Prostate gland (tissue), 2 donors: ENCODE data around the gene SCN5A. TPM values are rescaled to one million over a fixed set of nuclear protein-coding genes. Genes with fewer than 3 reads are reported as not detected.

Experiments
- DNase-seq: peaks from one replicate; pipeline ENCODE4 v3.0.0-alpha.2; 2019; ENCODE audit warnings: low spot score
- H3K27ac ChIP-seq, 2 donors: fragments of 200-600 bp; sonication (generic); 2 replicates each; pipeline ENCODE4 v1.5.1; 2017 to 2019
- H3K27me3 ChIP-seq: fragments of 200-600 bp; sonication (generic); replicated peaks from 2 replicates; pipeline ENCODE4 v1.5.1; 2019; ENCODE audit not compliant: insufficient read depth
- H3K36me3 ChIP-seq, 2 donors: fragments of 200-600 bp; sonication (generic); 1 replicate in 1 of 2; 2 replicates in 1 of 2; pipeline versions ENCODE4 v1.5.1 to v1.8.1; 2017 to 2019
- H3K4me1 ChIP-seq: fragments of 200-600 bp; sonication (generic); replicated peaks from 2 replicates; pipeline ENCODE4 v1.5.1; 2019
- H3K4me3 ChIP-seq, 2 donors: fragments of 200-600 bp; sonication (generic); 2 replicates each; pipeline ENCODE4 v1.5.1; 2017 to 2019
- H3K9me3 ChIP-seq: fragments of 200-600 bp; sonication (generic); 2 replicates; pipeline ENCODE4 v1.5.1; 2017
- POLR2A ChIP-seq: fragments of 450-650 bp; IDR thresholded peaks from one replicate; pipeline ENCODE4 v1.6.1; 2016; ENCODE audit warnings: antibody characterized with exemption, mild to moderate bottlenecking
- POLR2AphosphoS5 ChIP-seq: sonication (generic); formaldehyde crosslinking; IDR thresholded peaks from one replicate; pipeline ENCODE4 v1.6.1; 2017; ENCODE audit warnings: antibody characterized with exemption
- WGBS: methylation state at CpG from one replicate; pipeline ENCODE4 v1.1.5; 2018; 5-methylcytosine and 5-hydroxymethylcytosine counted together
- intact Hi-C: fragments of 100-400 bp; cut with DNase I; formaldehyde crosslinking; loops from one replicate; pipeline ENCODE4 v1.14.2; 2022
- total RNA-seq, 2 donors: library from RNA; depleted of rRNA; stranded (reverse); fragments of >200 nt; gene quantifications; one replicate each; pipeline ENCODE4 v1.1.0, GENCODE V29; 2016
- TF ChIP-seq, protein P1 (sequence below), 4 experiments: fragments of 200-600 bp in 2 of 4; fragments of 450-650 bp in 2 of 4; sonication (generic) in 2 of 4; IDR thresholded peaks; 1 replicate in 3 of 4; 2 replicates in 1 of 4; pipeline ENCODE4 v1.5.1; 2016 to 2019; ENCODE audit warnings: antibody characterized with exemption in 4 of 4, mild to moderate bottlenecking in 2 of 4, moderate library complexity in 2 of 4

The SCN5A gene
- total RNA-seq, 2 donors from 2014 or later = 0.23 to 1.5 TPM

DNA sequence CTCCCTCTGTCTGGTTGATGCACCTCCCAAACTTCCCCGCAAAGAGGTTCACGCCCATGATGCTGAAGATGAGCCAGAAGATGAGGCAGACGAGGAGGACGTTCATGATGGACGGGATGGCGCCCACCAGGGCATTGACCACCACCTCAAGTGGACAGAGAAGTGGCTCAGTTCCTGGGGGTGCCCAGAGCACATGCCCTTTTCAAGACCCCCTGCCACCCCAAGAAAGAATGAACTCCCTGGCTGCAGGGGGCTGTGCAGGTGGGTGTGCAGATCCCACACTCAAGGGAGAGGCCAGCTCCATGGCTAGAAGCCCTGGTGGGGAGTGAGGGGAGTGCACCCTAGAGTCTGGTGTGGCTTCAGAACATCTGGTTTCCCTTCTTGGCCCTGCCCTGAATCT is 89.2 kb downstream of the SCN5A start:
- Histone ChIP-seq H3K27me3 (no peaks in the 10 kb centered on the region), H3K27ac (no peak overlapping the region), H3K9me3 (no peaks in the 10 kb centered on the region), H3K36me3 (no peaks in the 10 kb centered on the region), H3K4me3 (no peak overlapping the region), H3K4me1 (no peaks in the 10 kb centered on the region)
- no peak for DNase-seq
- no peak for TF ChIP-seq POLR2AphosphoS5
- TF ChIP-seq, protein P1, sequence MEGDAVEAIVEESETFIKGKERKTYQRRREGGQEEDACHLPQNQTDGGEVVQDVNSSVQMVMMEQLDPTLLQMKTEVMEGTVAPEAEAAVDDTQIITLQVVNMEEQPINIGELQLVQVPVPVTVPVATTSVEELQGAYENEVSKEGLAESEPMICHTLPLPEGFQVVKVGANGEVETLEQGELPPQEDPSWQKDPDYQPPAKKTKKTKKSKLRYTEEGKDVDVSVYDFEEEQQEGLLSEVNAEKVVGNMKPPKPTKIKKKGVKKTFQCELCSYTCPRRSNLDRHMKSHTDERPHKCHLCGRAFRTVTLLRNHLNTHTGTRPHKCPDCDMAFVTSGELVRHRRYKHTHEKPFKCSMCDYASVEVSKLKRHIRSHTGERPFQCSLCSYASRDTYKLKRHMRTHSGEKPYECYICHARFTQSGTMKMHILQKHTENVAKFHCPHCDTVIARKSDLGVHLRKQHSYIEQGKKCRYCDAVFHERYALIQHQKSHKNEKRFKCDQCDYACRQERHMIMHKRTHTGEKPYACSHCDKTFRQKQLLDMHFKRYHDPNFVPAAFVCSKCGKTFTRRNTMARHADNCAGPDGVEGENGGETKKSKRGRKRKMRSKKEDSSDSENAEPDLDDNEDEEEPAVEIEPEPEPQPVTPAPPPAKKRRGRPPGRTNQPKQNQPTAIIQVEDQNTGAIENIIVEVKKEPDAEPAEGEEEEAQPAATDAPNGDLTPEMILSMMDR (IDR thresholded peaks at IDR 0.05) = no peak
- TF ChIP-seq POLR2A = no peak
- WGBS = 100% methylated on average over 6 of the region's 6 CpGs
- intact Hi-C loops = no loop called here

DNA sequence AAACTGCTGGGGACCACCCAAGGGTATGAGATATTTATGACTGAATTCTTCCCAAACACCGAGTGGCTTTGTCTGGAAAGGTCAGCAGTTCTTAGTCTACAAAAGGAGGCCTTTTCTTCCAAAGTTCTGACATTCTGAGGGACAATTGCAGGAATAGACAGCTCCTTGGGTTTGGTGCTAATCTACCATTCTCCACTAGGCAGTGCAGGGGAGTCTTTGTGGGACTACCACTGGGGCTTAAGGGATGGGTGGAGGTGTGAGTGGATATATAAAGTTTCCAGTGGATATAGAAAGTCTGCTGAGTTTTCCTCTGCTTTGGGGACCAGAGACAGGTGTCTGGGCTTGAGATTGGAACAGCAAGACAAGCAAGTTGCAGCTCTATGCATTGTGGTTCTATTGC is 90.6 kb downstream of the SCN5A start:
- H3K9me3 ChIP-seq = no peaks in the 10 kb centered on the region
- H3K4me3 ChIP-seq = no peak overlapping the region
- intact Hi-C loops = no loop called here
- no peak for DNase-seq
- H3K27me3 ChIP-seq = no peaks in the 10 kb centered on the region
- no peaks in the 10 kb centered on the region for H3K36me3 ChIP-seq
- TF ChIP-seq POLR2A = no peak
- no peak for TF ChIP-seq POLR2AphosphoS5
- TF ChIP-seq, protein P1 (IDR thresholded peaks at IDR 0.05) = no peak
- H3K4me1 ChIP-seq = no peaks in the 10 kb centered on the region
- no peak overlapping the region for H3K27ac ChIP-seq
- WGBS = 69% methylated on average over 1 of the region's 1 CpG

DNA sequence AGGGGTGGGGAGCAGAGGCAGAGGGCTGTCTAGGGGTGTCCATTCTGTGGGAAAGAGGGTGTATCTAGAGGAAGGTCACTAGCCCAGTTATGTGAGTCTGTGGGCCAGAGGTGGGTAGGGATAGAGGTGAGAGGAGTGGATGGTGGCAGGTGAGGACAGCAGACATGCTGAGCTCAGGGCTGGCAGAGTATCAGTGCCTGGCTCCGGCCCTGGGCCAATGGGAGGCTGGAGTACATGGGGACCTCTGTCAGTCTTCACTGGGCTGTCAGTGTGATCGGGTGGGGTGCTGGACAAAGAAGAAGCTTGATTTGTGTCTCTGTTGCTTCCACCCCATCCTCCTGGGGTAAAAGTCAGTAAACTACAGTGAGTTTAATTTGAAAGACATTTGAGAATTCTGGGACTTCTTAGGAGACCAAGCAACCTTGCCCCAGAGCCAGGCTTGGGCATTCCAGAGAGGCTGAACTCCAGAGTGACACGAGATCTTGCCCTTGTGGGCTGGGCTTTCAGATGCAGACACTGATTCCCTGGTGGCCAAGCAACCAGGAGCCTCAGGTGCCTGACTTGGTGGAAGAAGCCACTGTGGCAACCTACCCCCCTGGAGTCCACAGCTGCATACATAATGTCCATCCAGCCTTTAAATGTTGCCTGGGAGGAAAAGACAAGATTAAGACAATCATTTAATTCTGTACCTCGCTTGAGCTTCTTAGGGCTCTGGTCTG is 92.7 kb downstream of the SCN5A start:
- WGBS = 63% methylated on average over 4 of the region's 4 CpGs

DNA sequence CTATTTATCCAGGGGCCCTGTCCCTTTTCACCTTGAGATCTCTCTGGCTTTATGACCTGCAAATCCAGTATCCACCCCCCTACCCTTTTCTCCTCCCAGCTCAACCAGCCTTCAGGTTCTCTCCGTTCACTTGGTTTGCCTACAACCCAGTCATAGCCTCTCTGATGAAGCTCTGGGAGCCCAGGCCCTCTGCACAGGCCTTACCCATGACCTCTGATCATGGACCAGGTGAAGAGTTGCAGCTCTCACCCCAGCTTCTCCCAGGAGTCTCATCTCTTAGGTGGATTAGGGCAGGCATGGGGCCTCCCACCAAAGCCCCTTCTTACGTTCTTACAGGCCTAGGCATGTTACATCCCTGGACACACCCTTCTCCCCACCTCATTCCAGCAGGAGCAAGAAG is 93.6 kb downstream of the SCN5A start:
- H3K9me3 ChIP-seq = no peaks in the 10 kb centered on the region
- no peak overlapping the region for H3K27ac ChIP-seq
- intact Hi-C loops = no loop called here
- 80% methylated on average over 2 of the region's 2 CpGs for WGBS
- H3K4me3 ChIP-seq = no peak overlapping the region
- TF ChIP-seq POLR2AphosphoS5 (no peak), POLR2A (no peak)
- TF ChIP-seq, protein P1 (IDR thresholded peaks at IDR 0.05) = no peak
- H3K27me3 ChIP-seq = no peaks in the 10 kb centered on the region
- H3K36me3 ChIP-seq = no peaks in the 10 kb centered on the region
- H3K4me1 ChIP-seq = no peaks in the 10 kb centered on the region
- no peak for DNase-seq

More for the DNA sequence above, 92.7 kb downstream of the SCN5A start:
- intact Hi-C loops = no loop called here
- H3K4me3 ChIP-seq = no peak overlapping the region
- H3K27ac ChIP-seq = no peak overlapping the region
- H3K4me1 ChIP-seq = no peaks in the 10 kb centered on the region
- H3K27me3 ChIP-seq = no peaks in the 10 kb centered on the region
- no peaks in the 10 kb centered on the region for H3K36me3 ChIP-seq
- TF ChIP-seq, protein P1 (IDR thresholded peaks at IDR 0.05) = no peak
- TF ChIP-seq POLR2AphosphoS5 (no peak), POLR2A (no peak)
- no peaks in the 10 kb centered on the region for H3K9me3 ChIP-seq
- DNase-seq = no peak
